ENCODE results near the gene XPNPEP3.

- no peak for TF ChIP-seq CTCF (IDR thresholded peaks at IDR 0.05; ENCODE audit: low read length)
- TF ChIP-seq EZH2 (optimal IDR thresholded peaks at IDR 0.05; ENCODE audit: low read depth, low read length) = no peak
Observed at GRCh38 chr22:40975366-40975765, 118.4 kb downstream of the XPNPEP3 start.

Measured in MM.1S (cell line).